IPS-15b (cell line): ENCODE measurements around the gene FBXL5.

Experiments
- H3K27me3 ChIP-seq: one replicate; pipeline ENCODE4 v1.6.1; 2013; ENCODE audit warnings: low read length; ENCODE audit not compliant: control insufficient read depth, insufficient read depth
- H3K36me3 ChIP-seq: one replicate; pipeline ENCODE4 v1.6.1; 2013; ENCODE audit warnings: low read length; ENCODE audit not compliant: control insufficient read depth, insufficient read depth
- H3K4me1 ChIP-seq: one replicate; pipeline ENCODE4 v1.6.1; 2013; ENCODE audit warnings: mild to moderate bottlenecking, low read length; ENCODE audit not compliant: control insufficient read depth, insufficient read depth
- H3K4me3 ChIP-seq: one replicate; pipeline ENCODE4 v1.5.1; 2013; ENCODE audit warnings: low read depth, low read length
- H3K9ac ChIP-seq: one replicate; pipeline ENCODE4 v1.6.1; 2013; ENCODE audit warnings: low read depth, mild to moderate bottlenecking, low read length
- H3K9me3 ChIP-seq: one replicate; pipeline ENCODE4 v1.6.1; 2013; ENCODE audit warnings: mild to moderate bottlenecking, low read length; ENCODE audit not compliant: control insufficient read depth, insufficient read depth

The FBXL5 gene

DNA sequence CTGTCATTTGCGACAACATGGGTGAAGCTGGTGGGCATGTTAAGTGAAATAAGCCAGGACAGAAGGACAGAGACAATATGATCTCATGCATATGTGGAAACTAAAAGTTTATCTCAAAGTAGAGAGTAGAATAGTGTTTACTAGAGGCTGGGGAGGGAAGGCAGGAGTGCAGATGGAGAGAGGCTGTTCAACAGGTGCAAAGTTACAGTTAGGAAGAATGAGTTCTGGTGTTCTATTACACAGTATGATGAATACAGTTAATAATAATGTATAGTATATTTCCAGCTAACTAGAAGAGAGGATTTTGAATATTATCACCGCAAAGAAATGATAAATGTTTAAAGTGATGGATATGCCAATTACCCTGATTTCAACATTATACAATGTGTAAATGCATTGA, 69.8 kb downstream of the FBXL5 start:
- Histone ChIP-seq H3K27me3 (no peaks in the 10 kb centered on the region), H3K9ac (no peak overlapping the region), H3K36me3 (no peaks in the 10 kb centered on the region), H3K4me1 (no peaks in the 10 kb centered on the region), H3K9me3 (no peaks in the 10 kb centered on the region), H3K4me3 (no peak overlapping the region)

DNA sequence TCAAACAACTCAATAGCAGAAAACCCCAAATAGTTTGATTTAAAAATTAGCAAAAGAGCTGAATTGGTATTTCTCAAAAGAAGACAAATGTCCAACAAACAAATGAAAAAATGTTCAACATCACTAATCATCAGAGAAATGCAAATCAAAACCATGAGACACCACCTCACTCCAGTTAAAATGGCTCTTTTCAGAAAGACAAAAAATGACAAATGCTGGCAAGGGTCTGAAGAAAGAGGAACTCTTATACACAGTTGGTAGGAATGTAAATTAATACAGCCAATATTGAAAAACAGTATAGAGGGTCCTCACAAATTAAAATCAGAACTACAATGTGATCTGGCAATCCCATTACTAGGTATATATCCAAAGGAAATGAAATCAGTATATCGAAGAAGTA, 70.4 kb downstream of the FBXL5 start:
- Histone ChIP-seq H3K4me3 (no peak overlapping the region), H3K36me3 (no peaks in the 10 kb centered on the region), H3K9ac (no peak overlapping the region), H3K4me1 (no peaks in the 10 kb centered on the region), H3K27me3 (no peaks in the 10 kb centered on the region), H3K9me3 (no peaks in the 10 kb centered on the region)

DNA sequence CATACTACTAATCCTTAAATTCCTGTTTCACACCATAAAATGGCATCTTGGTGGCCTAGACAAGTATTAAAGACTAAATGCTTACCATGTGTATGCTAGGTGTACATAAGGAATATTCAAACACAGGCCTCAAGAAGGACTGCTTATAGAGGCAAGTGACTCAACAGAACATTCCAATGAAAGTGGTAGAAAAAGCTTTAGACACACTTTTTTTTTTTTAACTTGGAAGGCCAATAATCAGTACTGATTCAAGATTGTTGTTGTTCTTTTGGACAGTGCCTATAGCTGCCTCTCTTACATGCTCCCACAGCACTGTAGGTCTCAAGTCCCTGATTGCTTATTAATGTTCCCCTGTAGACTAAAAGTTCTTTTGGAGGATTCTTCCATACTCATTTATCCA, 77.6 kb downstream of the FBXL5 start:
- H3K9ac ChIP-seq, result no peak overlapping the region
- no peak overlapping the region for H3K4me3 ChIP-seq
- no peaks in the 10 kb centered on the region for H3K36me3 ChIP-seq
- no peaks in the 10 kb centered on the region for H3K4me1 ChIP-seq
- no peaks in the 10 kb centered on the region for H3K9me3 ChIP-seq
- H3K27me3 ChIP-seq, result no peaks in the 10 kb centered on the region

DNA sequence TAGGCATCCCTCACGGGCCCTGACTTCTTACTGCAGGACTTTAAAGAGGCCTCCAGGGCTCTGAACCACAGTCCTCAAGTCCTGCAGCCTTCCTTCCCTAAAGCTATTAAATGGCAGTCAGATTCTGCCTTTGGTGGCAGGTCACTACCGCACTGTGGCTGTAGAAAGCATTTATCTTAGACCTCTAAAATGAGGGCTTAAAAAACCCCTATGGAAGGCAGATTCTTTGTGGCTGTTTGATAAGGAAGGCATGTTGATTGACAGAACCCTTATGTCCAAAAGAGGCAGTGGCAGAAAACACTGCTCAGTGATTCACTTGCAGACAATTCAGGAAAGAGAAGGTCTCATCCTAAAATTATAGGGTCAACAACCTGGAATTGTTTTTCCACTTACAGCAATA, 79.2 kb downstream of the FBXL5 start:
- no peaks in the 10 kb centered on the region for H3K36me3 ChIP-seq

DNA sequence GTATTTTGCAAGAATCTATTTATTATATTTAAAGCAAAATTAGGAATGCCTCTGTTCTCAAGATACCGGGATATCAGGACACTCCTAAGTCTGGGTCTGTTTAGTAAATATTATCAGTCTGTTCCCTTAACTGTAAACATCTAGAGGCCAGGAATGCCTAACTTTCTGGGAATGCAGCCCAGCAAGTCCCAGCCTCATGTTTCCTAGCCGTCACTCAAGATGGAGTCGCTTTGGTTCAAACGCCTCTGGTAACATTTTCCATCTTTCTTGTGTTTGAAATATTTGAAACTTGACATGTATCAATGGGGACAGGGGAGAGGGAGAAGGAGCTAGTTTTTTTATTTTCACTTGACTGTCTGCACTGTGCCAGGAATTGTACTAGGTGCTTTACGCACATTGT, 85.4 kb downstream of the FBXL5 start:
- no peaks in the 10 kb centered on the region for H3K36me3 ChIP-seq
- no peaks in the 10 kb centered on the region for H3K4me1 ChIP-seq

More for the DNA sequence above, 79.2 kb downstream of the FBXL5 start:
- Histone ChIP-seq H3K27me3 (no peaks in the 10 kb centered on the region), H3K9ac (no peak overlapping the region), H3K9me3 (no peaks in the 10 kb centered on the region), H3K4me3 (no peak overlapping the region), H3K4me1 (no peaks in the 10 kb centered on the region)

DNA sequence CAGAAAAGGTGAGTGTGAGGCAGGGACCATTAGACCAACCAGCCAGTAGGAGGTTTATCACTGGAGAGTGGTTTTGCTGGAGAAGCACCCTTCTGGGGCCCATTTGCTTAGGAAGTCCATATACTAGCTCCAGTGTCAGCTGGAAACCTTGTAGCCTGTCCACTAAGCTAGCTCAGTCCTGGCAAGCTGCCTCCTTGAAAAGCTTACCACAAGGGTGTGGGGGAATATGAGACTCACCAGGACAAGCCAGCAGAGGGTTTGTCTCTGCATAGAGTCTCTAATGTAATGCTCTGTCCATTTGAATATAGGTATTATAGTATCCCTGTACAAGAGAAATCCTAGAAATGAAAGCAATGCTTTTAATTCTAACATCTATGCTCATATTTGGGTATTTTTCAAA, 86.3 kb downstream of the FBXL5 start:
- Histone ChIP-seq H3K9ac (no peak overlapping the region), H3K36me3 (no peaks in the 10 kb centered on the region), H3K9me3 (no peaks in the 10 kb centered on the region), H3K4me3 (no peak overlapping the region), H3K4me1 (no peaks in the 10 kb centered on the region), H3K27me3 (no peaks in the 10 kb centered on the region)

More for the DNA sequence above, 85.4 kb downstream of the FBXL5 start:
- no peak overlapping the region for H3K4me3 ChIP-seq
- no peaks in the 10 kb centered on the region for H3K27me3 ChIP-seq
- no peak overlapping the region for H3K9ac ChIP-seq
- H3K9me3 ChIP-seq, result no peaks in the 10 kb centered on the region

DNA sequence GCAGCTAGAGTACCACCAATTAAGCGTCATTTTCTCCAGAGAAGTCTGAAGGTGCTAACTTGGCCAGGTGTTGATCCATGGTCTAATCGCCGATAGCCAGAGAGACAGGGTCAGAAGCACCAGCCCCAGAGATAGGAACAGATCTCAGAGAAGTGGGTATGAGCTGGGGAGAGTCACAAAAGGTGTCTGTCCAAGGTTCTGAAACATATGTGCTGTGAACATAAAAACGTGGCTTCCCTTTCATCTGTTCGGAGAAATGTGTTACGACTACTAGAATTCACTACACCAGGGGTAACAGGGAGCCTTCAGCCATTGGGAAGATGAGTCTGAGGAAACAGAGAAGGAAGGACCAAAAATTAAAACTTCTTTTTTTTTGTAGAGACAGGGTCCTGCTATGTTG, 91.3 kb downstream of the FBXL5 start:
- no peaks in the 10 kb centered on the region for H3K27me3 ChIP-seq
- no peaks in the 10 kb centered on the region for H3K4me1 ChIP-seq
- no peak overlapping the region for H3K4me3 ChIP-seq
- H3K36me3 ChIP-seq, result no peaks in the 10 kb centered on the region
- no peaks in the 10 kb centered on the region for H3K9me3 ChIP-seq
- H3K9ac ChIP-seq, result no peak overlapping the region

DNA sequence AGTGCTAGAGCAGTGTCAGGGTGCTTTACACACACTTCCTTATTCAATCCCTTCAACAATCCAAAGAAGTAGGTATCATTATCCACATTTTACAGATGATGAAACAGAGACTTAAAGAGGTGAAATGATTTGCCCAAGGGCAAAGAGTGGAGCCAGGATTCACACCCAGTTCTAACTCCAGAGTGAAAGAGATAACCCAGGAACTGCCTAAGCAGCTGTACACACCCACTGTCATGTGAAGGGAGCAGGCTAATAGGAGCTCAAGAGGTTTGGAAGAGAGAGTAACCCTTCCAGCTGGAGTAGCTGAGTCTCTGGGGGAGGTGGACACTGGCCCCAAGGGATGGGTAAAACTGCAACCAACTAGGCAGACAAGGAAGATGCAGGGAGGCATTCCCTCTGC, 92.5 kb downstream of the FBXL5 start:
- Histone ChIP-seq H3K9ac (no peak overlapping the region), H3K36me3 (no peaks in the 10 kb centered on the region), H3K27me3 (no peaks in the 10 kb centered on the region), H3K4me3 (no peak overlapping the region), H3K9me3 (no peaks in the 10 kb centered on the region), H3K4me1 (no peaks in the 10 kb centered on the region)

DNA sequence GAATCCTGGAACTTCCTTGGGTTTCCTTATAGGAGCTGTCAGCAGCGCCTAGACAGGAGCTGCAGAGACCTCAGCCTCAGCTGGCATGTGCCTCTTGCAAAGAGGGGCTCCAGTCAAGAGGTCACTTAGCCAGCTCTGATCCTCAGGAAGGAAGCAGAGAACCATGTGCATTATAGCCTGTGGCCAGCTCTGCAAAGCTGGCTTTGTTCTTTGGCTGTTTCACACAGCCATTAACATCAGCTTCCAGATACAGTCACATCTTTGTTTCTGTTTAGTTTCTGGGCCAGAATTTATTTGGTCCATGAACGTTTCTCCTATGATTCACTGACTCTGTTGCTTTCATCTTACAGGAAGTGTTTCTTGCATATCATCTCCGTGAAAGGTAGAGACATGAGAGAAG, 93.0 kb downstream of the FBXL5 start:
- H3K36me3 ChIP-seq, result no peaks in the 10 kb centered on the region
- no peak overlapping the region for H3K4me3 ChIP-seq
- H3K4me1 ChIP-seq, result no peaks in the 10 kb centered on the region
- no peaks in the 10 kb centered on the region for H3K9me3 ChIP-seq
- H3K9ac ChIP-seq, result no peak overlapping the region
- H3K27me3 ChIP-seq, result no peaks in the 10 kb centered on the region

DNA sequence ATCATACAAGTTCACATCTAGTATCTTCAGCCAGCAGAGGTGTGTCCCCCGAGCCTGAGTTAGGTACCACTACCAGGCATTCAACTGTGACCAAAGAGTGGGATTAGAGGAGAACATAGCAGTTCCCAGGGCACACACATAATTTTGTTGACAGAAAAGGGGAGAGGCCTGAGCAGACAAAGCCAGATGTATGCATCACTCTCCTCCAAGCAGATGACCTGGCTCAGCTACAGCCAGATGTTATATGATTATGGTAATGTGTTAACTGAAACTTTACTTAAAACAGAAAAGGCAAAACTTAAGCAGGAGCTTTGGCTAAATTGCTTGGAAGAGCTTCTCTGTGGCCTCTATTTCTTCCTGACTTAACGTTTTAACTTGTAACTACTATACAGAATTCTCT, 96.6 kb downstream of the FBXL5 start:
- Histone ChIP-seq H3K36me3 (peaks cover 2% of the 10 kb centered on the region), H3K4me3 (no peak overlapping the region), H3K9ac (no peak overlapping the region), H3K27me3 (no peaks in the 10 kb centered on the region), H3K9me3 (no peaks in the 10 kb centered on the region), H3K4me1 (peaks cover 2% of the 10 kb centered on the region)

DNA sequence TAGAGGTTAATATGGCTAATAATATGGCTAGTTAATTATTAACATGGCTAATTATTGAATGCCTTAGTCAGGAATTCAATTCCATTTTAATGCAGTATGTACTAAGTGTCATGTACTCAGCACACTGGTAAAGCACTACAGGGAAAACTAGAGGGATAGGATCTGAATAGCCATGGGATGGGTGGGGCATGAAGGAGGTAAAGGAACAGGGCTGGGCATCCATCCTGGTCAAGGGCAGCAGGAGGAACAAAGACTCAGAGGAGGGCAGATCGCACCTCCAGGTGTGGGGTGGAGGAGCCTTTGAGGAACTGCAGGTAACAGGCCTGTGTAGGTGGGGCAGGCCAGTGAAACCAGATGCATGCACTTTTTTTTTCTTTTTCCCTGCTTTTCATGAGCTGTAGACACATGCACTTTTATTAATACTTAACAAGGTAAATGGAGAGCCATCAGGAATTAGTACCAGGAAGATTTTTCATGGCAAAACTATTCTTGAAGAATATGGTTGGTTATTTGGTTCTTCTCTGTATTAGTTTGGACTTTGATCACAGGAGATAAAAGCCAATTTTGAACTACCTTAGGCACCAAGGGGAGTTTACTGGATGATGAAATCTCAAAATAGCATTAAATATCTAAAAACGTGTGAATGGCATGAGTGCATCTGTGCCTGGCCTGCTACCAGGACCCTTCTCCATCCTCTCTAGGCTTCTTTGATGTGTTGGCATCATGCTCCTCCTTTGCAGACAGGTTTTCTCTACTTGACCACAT, 97.2 kb downstream of the FBXL5 start:
- H3K36me3 ChIP-seq, result peaks cover 2% of the 10 kb centered on the region
- peaks cover 2% of the 10 kb centered on the region for H3K4me1 ChIP-seq
- H3K4me3 ChIP-seq, result no peak overlapping the region
- no peak overlapping the region for H3K9ac ChIP-seq
- no peaks in the 10 kb centered on the region for H3K27me3 ChIP-seq
- no peaks in the 10 kb centered on the region for H3K9me3 ChIP-seq

DNA sequence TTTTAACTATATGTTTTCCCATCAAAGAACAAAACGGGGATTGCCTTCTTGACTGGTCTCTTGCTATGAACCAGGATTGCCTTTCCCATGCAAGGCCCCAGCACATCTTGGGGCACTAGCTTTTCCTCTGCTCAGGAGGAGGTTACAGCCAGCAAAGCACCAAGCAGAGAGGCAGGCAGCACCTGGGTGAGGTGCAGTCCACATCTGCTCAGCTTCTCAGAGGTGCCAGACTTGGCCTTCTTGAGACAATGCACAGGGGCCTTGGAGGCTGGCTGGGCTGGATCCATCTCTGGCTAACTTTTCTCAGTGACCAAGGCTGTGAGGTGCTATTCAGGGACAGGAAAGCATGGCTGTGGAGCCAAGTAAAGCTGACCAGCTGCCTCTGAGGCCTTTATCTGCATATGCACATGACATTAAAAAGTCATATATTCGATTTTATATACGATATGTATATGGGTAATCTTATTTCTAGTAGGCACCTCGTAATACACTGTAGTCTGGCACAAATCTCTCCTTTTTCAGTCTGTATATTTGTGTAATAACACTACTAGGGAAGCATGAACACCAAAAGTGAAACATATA, 98.6 kb downstream of the FBXL5 start:
- H3K4me1 ChIP-seq, result peaks cover 2% of the 10 kb centered on the region
- H3K9me3 ChIP-seq, result no peaks in the 10 kb centered on the region
- peaks cover 2% of the 10 kb centered on the region for H3K36me3 ChIP-seq
- H3K27me3 ChIP-seq, result no peaks in the 10 kb centered on the region
- H3K4me3 ChIP-seq, result no peak overlapping the region
- H3K9ac ChIP-seq, result no peak overlapping the region
